OCI-LY7 (cell line): ENCODE measurements around the gene PARD3. TPM values are rescaled to one million over a fixed set of nuclear protein-coding genes. Genes with fewer than 3 reads are reported as not detected.

Experiments used
- BruUV-seq: library from RNA; stranded (reverse); fragments of 400-500 nt; replicated peaks from 2 replicates; lab custom pipeline; 2021; lab: Mats Ljungman, UMichigan
- CTCF ChIA-PET: fragments of 300-600 bp; sonication (Branson Sonifier 250); formaldehyde crosslinking; loops from one replicate; lab custom pipeline; 2022; ENCODE audit warnings: antibody characterized with exemption; ENCODE audit not compliant: unreplicated experiment; lab: Charles Lee
- POLR2A ChIA-PET: fragments of 300-600 bp; sonication (Branson Sonifier 250); formaldehyde crosslinking; loops from one replicate; lab custom pipeline; 2022; ENCODE audit warnings: antibody characterized with exemption; lab: Charles Lee
- DNase-seq: peaks from one replicate; pipeline ENCODE4 v3.0.0-alpha.2; 2015; ENCODE audit warnings: low spot score
- H2AFZ ChIP-seq: fragments of 200-600 bp; sonication (generic), shearing (Covaris generic); 2 replicates; pipeline ENCODE4 v1.6.1; 2014; ENCODE audit warnings: mild to moderate bottlenecking, antibody characterized with exemption, low read length, moderate library complexity
- H3K27ac ChIP-seq: fragments of 200-600 bp; sonication (generic); 2 replicates; pipeline ENCODE4 v1.5.1; 2014; ENCODE audit warnings: mixed run types, low read depth, mild to moderate bottlenecking, moderate library complexity, low read length, inconsistent platforms; ENCODE audit not compliant: poor library complexity, severe bottlenecking
- H3K36me3 ChIP-seq: fragments of 200-600 bp; sonication (generic); 2 replicates; pipeline ENCODE4 v1.6.1; 2014; ENCODE audit warnings: mild to moderate bottlenecking, antibody characterized with exemption, low read length, moderate library complexity, mixed read lengths; ENCODE audit not compliant: insufficient read depth
- H3K4me1 ChIP-seq: fragments of 200-600 bp; sonication (generic); 2 replicates; pipeline ENCODE4 v1.5.1; 2014; ENCODE audit warnings: mild to moderate bottlenecking, low read length; ENCODE audit not compliant: insufficient read depth, poor library complexity, severe bottlenecking
- H3K4me2 ChIP-seq: fragments of 200-600 bp; sonication (generic); 2 replicates; pipeline ENCODE4 v1.6.1; 2014; ENCODE audit warnings: mild to moderate bottlenecking, low read length
- H3K4me3 ChIP-seq: fragments of 200-600 bp; sonication (generic); 2 replicates; pipeline ENCODE4 v1.5.1; 2014; ENCODE audit warnings: mild to moderate bottlenecking, low read depth, low read length; ENCODE audit not compliant: poor library complexity, severe bottlenecking
- H3K79me2 ChIP-seq: fragments of 200-600 bp; sonication (generic); 2 replicates; pipeline ENCODE4 v1.6.1; 2016; ENCODE audit warnings: low read depth, mild to moderate bottlenecking, low read length, moderate library complexity, mixed read lengths; ENCODE audit not compliant: insufficient read depth
- H3K9me2 ChIP-seq: fragments of 200-600 bp; sonication (generic); 2 replicates; pipeline ENCODE4 v1.6.1; 2016; ENCODE audit warnings: mild to moderate bottlenecking, low read length, mixed read lengths; ENCODE audit not compliant: insufficient read depth
- H3K9me3 ChIP-seq: fragments of 200-600 bp; sonication (generic); 2 replicates; pipeline ENCODE4 v1.6.1; 2014; ENCODE audit warnings: mild to moderate bottlenecking, mixed run types, low read length, mixed read lengths
- H4K20me1 ChIP-seq: fragments of 200-600 bp; sonication (generic); 2 replicates; pipeline ENCODE4 v1.6.1; 2014; ENCODE audit warnings: mild to moderate bottlenecking, antibody characterized with exemption, low read length, moderate library complexity, mixed read lengths; ENCODE audit not compliant: insufficient read depth
- CTCF ChIP-seq: fragments of 200-600 bp; sonication (generic); conservative IDR thresholded peaks from 2 replicates; pipeline ENCODE4 v1.5.1; 2014; ENCODE audit warnings: mild to moderate bottlenecking, antibody characterized with exemption, low read length, moderate library complexity, mixed read lengths
- EZH2phosphoT487 ChIP-seq: fragments of 200-600 bp; sonication (generic); IDR thresholded peaks from 2 replicates; pipeline ENCODE4 v1.6.1; 2018; ENCODE audit warnings: low read depth, borderline replicate concordance, mild to moderate bottlenecking, mixed run types, antibody characterized with exemption, low read length, moderate library complexity, mixed read lengths
- intact Hi-C: fragments of 100-400 bp; cut with micrococcal nuclease; formaldehyde crosslinking; loops from one replicate; pipeline ENCODE4 v1.10.0; 2022; ENCODE audit not compliant: unreplicated experiment
- total RNA-seq, 2 experiments: library from RNA; depleted of rRNA in 1 of 2; stranded (reverse); fragments of >200 nt in 1 of 2; shearing (Covaris generic) in 1 of 2; gene quantifications; 2 replicates each; pipeline ENCODE4 v1.2.3, GENCODE V29; 2014 to 2022

PARD3 gene
- total RNA-seq, 2 experiments from 2014 or later = not detected

- no peaks in the 10 kb centered on the region for H3K9me3 ChIP-seq
- no peak overlapping the region for H3K4me2 ChIP-seq
- no peaks in the 10 kb centered on the region for H3K9me2 ChIP-seq
- no peaks in the 10 kb centered on the region for H3K79me2 ChIP-seq
- POLR2A ChIA-PET = interaction anchor here (0.6 kb wide), 1 partner anchor 127 kb away, joined by 4 read pairs; no protein-coding TSS in a partner anchor
- H3K4me3 ChIP-seq = no peak overlapping the region
- H3K27ac ChIP-seq = no peak overlapping the region
- no peaks in the 10 kb centered on the region for H3K36me3 ChIP-seq
- H3K4me1 ChIP-seq = no peaks in the 10 kb centered on the region
- no peak for DNase-seq
- no peaks in the 10 kb centered on the region for H4K20me1 ChIP-seq
- BruUV-seq = no TSS peak
- TF ChIP-seq EZH2phosphoT487 (no peak), CTCF (no peak)
- no peak overlapping the region for H2AFZ ChIP-seq
- CTCF ChIA-PET = no interaction called here
- intact Hi-C loops = no loop called here
Measured at GRCh38 chr10:34462056-34462455, 353.0 kb downstream of the PARD3 start.

- no peak for DNase-seq
- intact Hi-C loops = no loop called here
- POLR2A ChIA-PET = no interaction called here
Measured at GRCh38 chr10:34454590-34455261, 360.4 kb downstream of the PARD3 start.

More at GRCh38 chr10:34454590-34455261, 360.4 kb downstream of the PARD3 start:
- TF ChIP-seq CTCF (no peak), EZH2phosphoT487 (no peak)
- Histone ChIP-seq H3K4me2 (no peak overlapping the region), H2AFZ (no peak overlapping the region), H3K36me3 (no peaks in the 10 kb centered on the region), H3K9me2 (no peaks in the 10 kb centered on the region), H4K20me1 (no peaks in the 10 kb centered on the region), H3K4me3 (no peak overlapping the region), H3K9me3 (no peaks in the 10 kb centered on the region), H3K79me2 (no peaks in the 10 kb centered on the region), H3K27ac (no peak overlapping the region), H3K4me1 (no peaks in the 10 kb centered on the region)
- CTCF ChIA-PET = no interaction called here
- no TSS peak for BruUV-seq
